Esophagus muscularis mucosa (tissue), 2 donors: Measurements from ENCODE around the gene DPP4.

Experiments
- POLR2A ChIP-seq: fragments of 450-650 bp; IDR thresholded peaks from one replicate; pipeline ENCODE4 v1.6.1; 2017; ENCODE audit warnings: antibody characterized with exemption, moderate library complexity, mild to moderate bottlenecking, low read depth
- POLR2AphosphoS5 ChIP-seq, 2 donors: sonication (generic); formaldehyde crosslinking; IDR thresholded peaks; one replicate each; pipeline ENCODE4 v1.6.1; 2017; ENCODE audit warnings: antibody characterized with exemption in 2 of 2

GRCh38 chr2:162111958-162112850 is 38.2 kb upstream of the DPP4 start:
- TF ChIP-seq POLR2A (no peak), POLR2AphosphoS5 (IDR thresholded peaks at IDR 0.05) (no peak)
